Retinal pigment epithelial cell (primary cell): Measurements from ENCODE around the gene ME3.

Experiments used
- DNase-seq: peaks from one replicate; pipeline ENCODE4 v3.0.0-alpha.2; 2010; ENCODE audit warnings: low read depth
- H3K4me3 ChIP-seq: 2 replicates; pipeline ENCODE4 v1.5.1; 2011; ENCODE audit warnings: mild to moderate bottlenecking, low read length, control low read depth, moderate library complexity
- CTCF ChIP-seq: conservative IDR thresholded peaks from 2 replicates; pipeline ENCODE4 v1.5.1; 2011; ENCODE audit warnings: low read depth, low read length, control low read depth, inconsistent platforms

The ME3 gene

DNA sequence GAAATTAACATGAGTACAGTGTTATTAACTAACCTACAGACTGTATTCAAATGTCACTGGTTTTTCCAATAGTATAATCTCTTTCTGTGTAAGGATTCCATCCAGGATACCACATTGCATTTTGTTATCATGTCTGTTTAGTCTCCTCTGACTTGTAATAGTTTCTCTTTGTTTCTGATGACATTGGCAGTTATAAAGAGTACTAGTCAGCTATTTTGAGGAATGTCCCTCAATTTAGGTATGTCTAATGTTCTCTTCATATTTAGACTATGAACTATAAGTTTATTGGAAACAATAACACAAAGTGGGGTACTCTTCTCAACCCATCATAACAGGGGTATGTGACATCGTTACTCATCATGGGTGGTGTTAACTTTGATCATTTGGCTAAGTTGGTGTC is 20.3 kb upstream of the ME3 start:
- no peak for TF ChIP-seq CTCF
- no peak for DNase-seq
- H3K4me3 ChIP-seq, result no peak overlapping the region

DNA sequence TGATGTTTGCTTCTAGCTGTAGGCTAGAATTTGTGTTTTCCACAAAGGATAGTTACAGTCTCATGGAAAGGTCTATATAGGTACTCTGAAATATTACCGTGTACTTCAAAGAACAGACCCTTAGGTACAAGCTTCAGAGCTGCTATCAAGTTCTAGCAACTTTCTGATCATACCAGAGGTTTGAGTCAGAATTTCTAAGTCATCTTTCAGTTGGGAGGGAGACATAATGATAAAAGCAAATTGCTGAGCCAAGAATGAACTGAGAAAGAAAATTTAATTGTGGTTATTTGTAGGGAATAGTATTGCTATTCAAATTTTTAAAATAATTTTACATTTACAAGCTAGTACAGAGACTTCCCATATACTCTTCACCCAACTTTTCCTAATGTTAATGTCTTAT is 19.9 kb upstream of the ME3 start:
- DNase-seq, result no peak
- H3K4me3 ChIP-seq, result no peak overlapping the region
- TF ChIP-seq CTCF, result no peak

DNA sequence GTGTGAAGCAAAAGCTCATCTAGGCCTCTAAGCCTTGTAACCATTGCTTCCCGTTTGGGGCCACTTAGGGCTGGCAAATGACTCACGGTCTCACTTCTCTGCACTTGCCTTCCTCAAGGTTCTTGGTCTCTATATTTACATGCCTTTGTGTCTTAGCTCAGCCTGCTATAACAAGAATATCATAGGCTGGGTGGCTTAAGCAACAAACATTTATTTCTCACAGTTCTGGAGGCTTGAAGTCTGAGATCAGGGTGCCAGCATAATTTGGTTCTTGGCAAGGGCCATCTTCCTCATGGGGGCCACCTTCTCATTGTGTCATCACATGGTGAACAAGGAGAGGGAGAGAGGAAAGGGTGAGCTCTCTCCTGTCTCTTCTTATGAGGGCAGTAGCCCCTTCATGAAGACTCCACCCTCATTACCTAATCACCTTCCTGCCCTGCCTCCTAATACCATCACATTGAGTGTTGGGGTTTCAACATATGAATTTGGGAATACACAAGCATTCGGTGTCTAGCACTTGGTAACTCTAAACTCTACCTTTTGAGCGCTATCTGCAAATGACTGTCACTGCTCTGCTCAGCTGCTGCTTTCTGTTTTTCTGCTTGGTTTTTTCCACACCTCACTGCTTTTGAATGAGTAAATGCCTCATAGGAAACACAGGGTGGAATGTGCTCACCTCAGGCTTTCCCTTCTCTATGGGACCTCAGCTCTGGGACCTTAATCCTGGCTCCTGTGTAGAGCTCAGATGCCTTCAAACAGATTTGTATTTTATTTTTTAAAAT is 16.2 kb upstream of the ME3 start:
- DNase-seq, result peak; percentile 56
- H3K4me3 ChIP-seq, result no peak overlapping the region
- no peak for TF ChIP-seq CTCF

DNA sequence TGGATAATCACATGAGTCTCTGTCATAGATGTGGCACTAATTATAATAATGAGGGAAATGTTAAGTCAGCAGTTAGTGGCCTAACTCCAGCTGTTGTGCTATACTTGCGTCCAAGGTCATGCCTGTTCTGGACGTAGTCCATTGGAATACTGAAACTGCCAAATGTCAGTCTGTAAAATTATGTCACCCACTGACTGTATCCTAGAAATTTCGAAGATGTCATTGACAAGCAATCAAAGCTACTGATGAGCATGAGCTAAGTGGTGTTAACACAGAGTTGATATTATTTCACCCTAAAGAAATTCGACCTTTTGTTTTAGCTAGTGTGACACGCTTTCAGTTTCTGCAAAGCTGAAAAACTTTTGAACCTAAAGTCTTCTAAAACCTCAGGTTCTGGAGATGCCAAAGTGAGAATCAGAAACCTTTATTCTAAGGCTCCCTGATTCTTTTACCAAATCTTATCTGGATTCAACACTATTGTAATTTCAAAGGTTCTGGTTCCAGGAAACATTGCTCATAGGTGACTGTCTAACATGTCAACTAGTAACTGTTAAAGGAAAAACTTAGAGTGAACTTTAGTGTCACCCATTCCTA is 14.9 kb upstream of the ME3 start:
- no peak overlapping the region for H3K4me3 ChIP-seq
- TF ChIP-seq CTCF, result no peak
- DNase-seq, result no peak

- DNase-seq, result no peak
- no peak for TF ChIP-seq CTCF
- no peak overlapping the region for H3K4me3 ChIP-seq
Measured at GRCh38 chr11:86686531-86686930, 14.1 kb upstream of the ME3 start.

DNA sequence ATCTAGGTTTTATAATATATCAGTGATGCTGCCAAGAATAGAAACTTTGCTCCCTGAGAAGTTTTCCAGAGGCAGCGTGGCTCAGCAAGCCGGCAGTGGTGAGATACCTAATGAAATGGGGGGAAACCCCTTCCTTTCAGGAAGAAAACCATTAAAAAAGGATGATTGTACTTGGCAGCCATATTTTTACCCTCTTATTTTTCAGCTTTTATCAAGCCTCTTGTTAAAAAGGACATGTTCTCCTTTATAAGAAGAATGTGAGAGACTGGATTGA is 9.0 kb upstream of the ME3 start:
- no peak for DNase-seq
- no peak overlapping the region for H3K4me3 ChIP-seq
- TF ChIP-seq CTCF, result no peak
